ENCODE measurements around the gene ARL2BP.
"Not testable (repeated sequence)": the region's sequence is repeated elsewhere in the genome, so short reads cannot be mapped to it uniquely, and the experiment has no call there.

The ARL2BP gene

DNA sequence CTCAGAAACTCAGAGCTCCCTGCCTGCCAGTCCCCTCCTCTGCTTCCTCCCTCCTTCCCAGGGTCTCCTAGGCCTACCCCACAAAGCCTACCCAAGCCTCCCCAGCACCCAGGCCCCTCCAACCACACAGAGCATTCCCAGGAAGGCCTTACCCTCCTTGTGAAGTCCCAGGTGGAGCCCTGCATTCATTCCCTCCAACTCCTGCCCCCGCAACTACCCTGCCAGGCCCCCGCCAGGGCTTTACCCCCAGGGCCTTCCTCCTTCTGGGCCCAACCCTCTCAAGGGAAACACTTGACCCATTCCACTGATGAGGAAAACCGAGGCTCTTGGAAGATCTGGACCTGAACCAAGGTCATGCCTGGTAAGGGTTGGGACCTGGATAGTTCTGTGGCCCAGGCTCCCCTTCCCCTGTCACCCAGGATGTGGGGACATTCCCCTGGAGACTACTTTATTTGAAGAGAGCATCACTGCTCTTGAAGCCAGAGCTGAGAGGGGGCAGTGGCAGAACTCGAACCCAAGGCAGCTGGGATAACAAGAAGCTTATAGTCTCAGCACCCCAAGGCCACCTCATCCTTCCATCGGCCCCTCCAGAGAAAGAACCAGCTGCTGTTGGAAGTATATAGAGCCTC, 26.9 kb downstream of the ARL2BP start:
- TF ChIP-seq CTCF (IDR thresholded peaks at IDR 0.05; ENCODE audit: control extremely low read depth, extremely low read depth, low read depth, missing control alignments): no peak
- ChIA-PET CTCF (no interaction called here), POLR2A (no interaction called here)
- DNase-seq (ENCODE audit: extremely low spot score): no peak

- DNase-seq (ENCODE audit: extremely low spot score): no peak
- CTCF ChIA-PET: interaction anchor here (1.0 to 1.2 kb wide), 2 partner anchors 10 to 144 kb away, joined by 3 read pairs; no protein-coding TSS in a partner anchor
- POLR2A ChIA-PET: no interaction called here
- no peak for TF ChIP-seq CTCF (IDR thresholded peaks at IDR 0.05; ENCODE audit: control extremely low read depth, extremely low read depth, low read depth, missing control alignments)
These were observed 28.3 kb downstream of the ARL2BP start for GRCh38 chr16:57273359-57273758.

DNA sequence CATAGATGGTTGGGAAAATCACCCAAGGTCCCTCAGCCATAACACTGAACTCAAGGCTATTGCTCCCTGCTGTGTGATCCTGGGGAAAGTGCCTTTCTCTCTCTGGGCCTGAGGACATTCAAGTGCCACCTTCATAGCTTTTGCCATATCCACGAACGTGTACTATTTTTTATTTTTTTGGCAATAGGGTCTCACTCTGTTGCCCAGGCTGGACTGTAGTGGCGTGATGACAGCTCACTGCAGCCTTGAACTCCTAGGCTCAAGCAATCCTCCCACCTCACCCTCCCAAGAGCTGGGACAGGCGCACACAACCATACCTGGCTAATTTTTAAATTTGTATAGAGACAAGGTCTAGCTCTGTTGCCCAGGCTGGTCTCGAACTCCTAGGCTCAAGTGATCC, 28.8 kb downstream of the ARL2BP start:
- TF ChIP-seq CTCF (IDR thresholded peaks at IDR 0.05; ENCODE audit: control extremely low read depth, extremely low read depth, low read depth, missing control alignments): no peak
- DNase-seq (ENCODE audit: extremely low spot score): no peak
- POLR2A ChIA-PET: no interaction called here
- CTCF ChIA-PET: interaction anchor here (1.0 to 1.2 kb wide), 2 partner anchors 11 to 143 kb away, joined by 3 read pairs; no protein-coding TSS in a partner anchor

DNA sequence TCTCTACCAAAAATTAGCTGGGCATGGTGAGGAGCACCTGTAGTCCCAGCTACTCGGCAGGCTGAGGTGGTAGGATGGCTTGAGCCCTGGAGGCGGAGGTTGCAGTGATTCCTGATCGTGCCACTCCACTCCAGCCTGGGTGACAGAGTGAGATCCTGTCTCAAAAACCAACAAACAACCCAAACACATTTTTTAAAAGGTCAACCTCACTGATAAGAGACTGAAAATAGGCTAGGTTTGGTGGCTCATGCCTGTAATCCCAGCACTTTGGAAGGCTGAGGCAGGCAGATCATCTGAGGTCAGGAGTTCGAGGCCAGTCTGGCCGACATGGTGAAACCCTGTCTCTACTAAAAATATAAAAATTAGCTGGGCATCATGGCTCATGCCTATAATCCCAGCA, 30.9 kb downstream of the ARL2BP start:
- POLR2A ChIA-PET; DNase-seq (ENCODE audit: extremely low spot score); CTCF ChIA-PET: not testable (repeated sequence)

DNA sequence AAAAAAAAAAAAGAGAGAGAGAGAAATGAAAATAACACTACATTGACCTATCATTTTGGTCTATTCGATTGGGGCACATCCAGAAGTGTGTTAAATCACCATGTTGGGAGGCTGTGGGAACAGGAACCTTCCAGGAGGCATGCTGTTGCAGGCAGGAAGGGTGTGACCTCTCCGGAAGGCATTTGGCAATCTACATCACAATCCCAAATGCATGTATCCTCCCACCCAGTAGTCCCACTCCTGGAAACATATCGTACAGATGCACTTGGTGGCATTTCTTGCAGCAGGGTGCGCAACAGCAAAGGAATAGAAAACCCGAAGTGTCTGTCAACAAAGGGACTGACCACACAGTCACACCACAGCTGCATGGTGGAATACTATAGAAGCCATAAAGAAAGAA, 31.5 kb downstream of the ARL2BP start:
- DNase-seq (ENCODE audit: extremely low spot score): no peak
- ChIA-PET POLR2A (no interaction called here), CTCF (no interaction called here)
- no peak for TF ChIP-seq CTCF (IDR thresholded peaks at IDR 0.05; ENCODE audit: control extremely low read depth, extremely low read depth, low read depth, missing control alignments)

DNA sequence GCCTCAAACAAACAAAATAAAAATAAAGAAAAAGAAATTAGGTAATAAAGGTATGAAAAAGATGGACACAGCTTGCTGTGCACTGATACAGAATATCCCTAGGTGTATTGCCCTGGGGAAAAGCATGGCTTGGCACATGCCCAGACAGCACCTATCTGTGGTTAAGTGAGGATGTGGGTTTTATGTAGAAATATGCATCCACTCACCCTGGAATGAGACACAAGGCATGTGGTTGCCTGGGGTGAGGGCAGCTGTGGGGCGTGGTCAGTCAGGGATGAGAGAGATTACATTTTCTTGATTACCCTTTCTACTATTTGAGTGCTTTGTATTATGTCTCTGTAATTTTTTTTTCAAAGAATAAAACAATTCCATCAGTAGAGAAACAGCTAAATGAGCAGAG, 32.5 kb downstream of the ARL2BP start:
- no peak for TF ChIP-seq CTCF (IDR thresholded peaks at IDR 0.05; ENCODE audit: control extremely low read depth, extremely low read depth, low read depth, missing control alignments)
- ChIA-PET POLR2A (no interaction called here), CTCF (interaction anchor here (1.6 kb wide), 1 partner anchor 15 kb away, joined by 3 read pairs; no protein-coding TSS in a partner anchor)
- no peak for DNase-seq (ENCODE audit: extremely low spot score)

- no peak for TF ChIP-seq CTCF (IDR thresholded peaks at IDR 0.05; ENCODE audit: control extremely low read depth, extremely low read depth, low read depth, missing control alignments)
- ChIA-PET CTCF (interaction anchor here (1.1 to 1.6 kb wide), 2 partner anchors 14 to 238 kb away, joined by 3 read pairs; no protein-coding TSS in a partner anchor), POLR2A (no interaction called here)
- no peak for DNase-seq (ENCODE audit: extremely low spot score)
These were observed 33.4 kb downstream of the ARL2BP start for GRCh38 chr16:57278494-57278893.

Measured in GM10248 (cell line).